Muscle layer of duodenum (tissue), 2 donors: Measurements from ENCODE around the gene PEX16.
A peak's percentile ranks its signal among the peaks of the same experiment; 100 is the strongest.

Source experiments
- H3K27ac ChIP-seq: one replicate; pipeline ENCODE4 v1.7.0; 2013; ENCODE audit warnings: mild to moderate bottlenecking, low read length
- H3K27me3 ChIP-seq: one replicate; pipeline ENCODE4 v1.7.0; 2013; ENCODE audit warnings: low read depth, mild to moderate bottlenecking, control low read depth, low read length
- H3K36me3 ChIP-seq, 2 donors: one replicate each; pipeline ENCODE4 v1.7.0; 2013; ENCODE audit warnings: low read length in 2 of 2, control low read depth in 1 of 2, mild to moderate bottlenecking in 1 of 2; ENCODE audit not compliant: insufficient read depth in 2 of 2, control insufficient read depth in 1 of 2
- H3K4me1 ChIP-seq, 2 donors: one replicate each; pipeline ENCODE4 v1.7.0; 2013; ENCODE audit warnings: low read length in 2 of 2, mild to moderate bottlenecking in 2 of 2, control low read depth in 1 of 2, moderate library complexity in 1 of 2; ENCODE audit not compliant: insufficient read depth in 2 of 2, control insufficient read depth in 1 of 2
- H3K4me3 ChIP-seq, 2 donors: one replicate each; pipeline ENCODE4 v1.7.0; 2013; ENCODE audit warnings: low read length in 2 of 2, low read depth in 1 of 2, mild to moderate bottlenecking in 1 of 2
- H3K9me3 ChIP-seq, 2 donors: one replicate each; pipeline ENCODE4 v1.7.0; 2013; ENCODE audit warnings: low read length in 2 of 2, control low read depth in 1 of 2, mild to moderate bottlenecking in 1 of 2; ENCODE audit not compliant: control insufficient read depth in 1 of 2
- donor health status: healthy.

PEX16 gene

GRCh38 chr11:45917623-45918330 is at the start of gene PEX16:
Gene PEX16, minus strand, starts transcription at chr11:45917877. Its CDS starts 66 bp downstream, at chr11:45917811.
- H3K4me3 ChIP-seq = peak within 1 kb of the TSS; percentile 90 to 96
- H3K27me3 ChIP-seq = peaks cover 6% of the 10 kb centered on the region
- H3K9me3 ChIP-seq = no peaks in the 10 kb centered on the region
- H3K36me3 ChIP-seq = peaks cover 24 to 27% of the 10 kb centered on the region in 2 donors
- peaks cover 3 to 22% of the 10 kb centered on the region in 2 donors for H3K4me1 ChIP-seq
- peak within 1 kb of the TSS; percentile 84 for H3K27ac ChIP-seq

- H3K27ac ChIP-seq = no peak overlapping the region
- no peaks in the 10 kb centered on the region for H3K27me3 ChIP-seq
- H3K4me3 ChIP-seq = no peak overlapping the region
- H3K9me3 ChIP-seq = no peaks in the 10 kb centered on the region
- H3K36me3 ChIP-seq = peaks cover 24 to 52% of the 10 kb centered on the region in 2 donors
- H3K4me1 ChIP-seq = peaks cover 0 to 3% of the 10 kb centered on the region in 2 donors
Observed at GRCh38 chr11:45964911-45965389, 47.3 kb upstream of the PEX16 start.

GRCh38 chr11:45961751-45962240 is 44.1 kb upstream of the PEX16 start:
- H3K36me3 ChIP-seq = peaks cover 7 to 30% of the 10 kb centered on the region in 2 donors
- no peak overlapping the region for H3K27ac ChIP-seq
- H3K27me3 ChIP-seq = no peaks in the 10 kb centered on the region
- H3K9me3 ChIP-seq = no peaks in the 10 kb centered on the region
- peaks cover 0 to 3% of the 10 kb centered on the region in 2 donors for H3K4me1 ChIP-seq
- no peak overlapping the region for H3K4me3 ChIP-seq

- no peak overlapping the region for H3K4me3 ChIP-seq
- peaks cover 0 to 3% of the 10 kb centered on the region in 2 donors for H3K4me1 ChIP-seq
- H3K9me3 ChIP-seq = no peaks in the 10 kb centered on the region
- peaks cover 9 to 26% of the 10 kb centered on the region in 2 donors for H3K36me3 ChIP-seq
- no peaks in the 10 kb centered on the region for H3K27me3 ChIP-seq
- no peak overlapping the region for H3K27ac ChIP-seq
Observed at GRCh38 chr11:45960387-45961095, 42.9 kb upstream of the PEX16 start.

- peaks cover 13 to 29% of the 10 kb centered on the region in 2 donors for H3K36me3 ChIP-seq
- H3K4me1 ChIP-seq = peaks cover 0 to 3% of the 10 kb centered on the region in 2 donors
- no peaks in the 10 kb centered on the region for H3K27me3 ChIP-seq
- H3K27ac ChIP-seq = no peak overlapping the region
- no peaks in the 10 kb centered on the region for H3K9me3 ChIP-seq
- H3K4me3 ChIP-seq = no peak overlapping the region
Observed at GRCh38 chr11:45959851-45960250, 42.2 kb upstream of the PEX16 start.

- H3K27ac ChIP-seq = no peak overlapping the region
- H3K4me1 ChIP-seq = peaks cover 0 to 4% of the 10 kb centered on the region in 2 donors
- H3K4me3 ChIP-seq = no peak overlapping the region
- H3K27me3 ChIP-seq = no peaks in the 10 kb centered on the region
- peaks cover 42 to 68% of the 10 kb centered on the region in 2 donors for H3K36me3 ChIP-seq
- no peaks in the 10 kb centered on the region for H3K9me3 ChIP-seq
Observed at GRCh38 chr11:45949992-45950407, 32.3 kb upstream of the PEX16 start.

- H3K27me3 ChIP-seq = no peaks in the 10 kb centered on the region
- peaks cover 41 to 70% of the 10 kb centered on the region in 2 donors for H3K36me3 ChIP-seq
- H3K4me3 ChIP-seq = no peak overlapping the region
- H3K9me3 ChIP-seq = no peaks in the 10 kb centered on the region
- peaks cover 0 to 4% of the 10 kb centered on the region in 2 donors for H3K4me1 ChIP-seq
- H3K27ac ChIP-seq = no peak overlapping the region
Observed at GRCh38 chr11:45948356-45948755, 30.7 kb upstream of the PEX16 start.

- no peak overlapping the region for H3K4me3 ChIP-seq
- H3K9me3 ChIP-seq = no peaks in the 10 kb centered on the region
- H3K36me3 ChIP-seq = peaks cover 37 to 67% of the 10 kb centered on the region in 2 donors
- no peaks in the 10 kb centered on the region for H3K27me3 ChIP-seq
- no peak overlapping the region for H3K27ac ChIP-seq
- H3K4me1 ChIP-seq = peaks cover 0 to 4% of the 10 kb centered on the region in 2 donors
Observed at GRCh38 chr11:45947885-45948284, 30.2 kb upstream of the PEX16 start.

- Histone ChIP-seq H3K4me3 (no peak overlapping the region), H3K27me3 (no peaks in the 10 kb centered on the region), H3K36me3 (peaks cover 43 to 63% of the 10 kb centered on the region in 2 donors), H3K27ac (no peak overlapping the region), H3K9me3 (no peaks in the 10 kb centered on the region), H3K4me1 (peaks cover 0 to 4% of the 10 kb centered on the region in 2 donors)
Observed at GRCh38 chr11:45945397-45945999, 27.8 kb upstream of the PEX16 start.

GRCh38 chr11:45942381-45942780 is 24.7 kb upstream of the PEX16 start:
- Histone ChIP-seq H3K4me3 (no peak overlapping the region), H3K9me3 (no peaks in the 10 kb centered on the region), H3K4me1 (peaks cover 0 to 4% of the 10 kb centered on the region in 2 donors), H3K36me3 (peaks cover 20 to 50% of the 10 kb centered on the region in 2 donors), H3K27ac (no peak overlapping the region), H3K27me3 (no peaks in the 10 kb centered on the region)

GRCh38 chr11:45941285-45941684 is 23.6 kb upstream of the PEX16 start:
- Histone ChIP-seq H3K9me3 (no peaks in the 10 kb centered on the region), H3K27me3 (no peaks in the 10 kb centered on the region), H3K4me3 (no peak overlapping the region), H3K4me1 (peaks cover 0 to 4% of the 10 kb centered on the region in 2 donors), H3K27ac (no peak overlapping the region), H3K36me3 (peaks cover 16 to 51% of the 10 kb centered on the region in 2 donors)
